ENCODE results near the gene NTNG1.

Gene NTNG1

DNA sequence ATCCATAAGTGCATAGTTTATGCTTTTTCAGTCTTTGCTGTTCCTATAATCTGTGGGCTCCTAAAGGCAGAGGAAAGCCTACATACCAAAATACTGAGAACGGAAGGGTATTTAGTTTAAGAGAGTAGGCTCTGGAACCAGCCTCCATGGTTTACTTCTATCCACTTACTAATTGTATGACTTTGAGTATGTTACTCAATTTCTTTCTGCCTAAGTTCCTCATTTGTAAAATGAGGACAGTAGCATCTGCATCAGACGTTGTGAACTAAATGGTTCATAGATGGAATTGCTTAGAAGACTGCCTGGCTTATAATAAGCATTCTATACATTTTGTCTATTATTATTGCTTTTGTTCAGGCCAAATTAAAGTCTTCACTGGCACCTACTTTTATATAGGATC, 111.0 kb downstream of the NTNG1 start:
- Histone ChIP-seq H2AFZ (ENCODE audit: low read length) (no peak overlapping the region), H3K4me2 (ENCODE audit: low read depth, low read length) (no peak overlapping the region), H3K27ac (ENCODE audit: low read length) (no peak overlapping the region), H3K36me3 (replicated peaks; ENCODE audit: insufficient read depth, low read length) (no peaks in the 10 kb centered on the region), H3K9me2 (replicated peaks; ENCODE audit: insufficient read depth, low read length) (no peaks in the 10 kb centered on the region), H3K27me3 (replicated peaks; ENCODE audit: insufficient read depth, low read length) (no peaks in the 10 kb centered on the region), H3F3A (ENCODE audit: insufficient read depth, low read length) (peaks cover 8% of the 10 kb centered on the region), H3K9ac (ENCODE audit: low read length) (no peak overlapping the region), H3K4me3 (ENCODE audit: low read length) (no peak overlapping the region), H4K20me1 (ENCODE audit: insufficient read depth, low read length) (no peaks in the 10 kb centered on the region), H3K4me1 (ENCODE audit: low read length) (peaks cover 19% of the 10 kb centered on the region), H3K9me3 (replicated peaks; ENCODE audit: insufficient read depth, low read length) (no peaks in the 10 kb centered on the region), H3K79me2 (ENCODE audit: low read length) (no peaks in the 10 kb centered on the region)
- DNase-seq, result no peak
- TF ChIP-seq, protein P1, sequence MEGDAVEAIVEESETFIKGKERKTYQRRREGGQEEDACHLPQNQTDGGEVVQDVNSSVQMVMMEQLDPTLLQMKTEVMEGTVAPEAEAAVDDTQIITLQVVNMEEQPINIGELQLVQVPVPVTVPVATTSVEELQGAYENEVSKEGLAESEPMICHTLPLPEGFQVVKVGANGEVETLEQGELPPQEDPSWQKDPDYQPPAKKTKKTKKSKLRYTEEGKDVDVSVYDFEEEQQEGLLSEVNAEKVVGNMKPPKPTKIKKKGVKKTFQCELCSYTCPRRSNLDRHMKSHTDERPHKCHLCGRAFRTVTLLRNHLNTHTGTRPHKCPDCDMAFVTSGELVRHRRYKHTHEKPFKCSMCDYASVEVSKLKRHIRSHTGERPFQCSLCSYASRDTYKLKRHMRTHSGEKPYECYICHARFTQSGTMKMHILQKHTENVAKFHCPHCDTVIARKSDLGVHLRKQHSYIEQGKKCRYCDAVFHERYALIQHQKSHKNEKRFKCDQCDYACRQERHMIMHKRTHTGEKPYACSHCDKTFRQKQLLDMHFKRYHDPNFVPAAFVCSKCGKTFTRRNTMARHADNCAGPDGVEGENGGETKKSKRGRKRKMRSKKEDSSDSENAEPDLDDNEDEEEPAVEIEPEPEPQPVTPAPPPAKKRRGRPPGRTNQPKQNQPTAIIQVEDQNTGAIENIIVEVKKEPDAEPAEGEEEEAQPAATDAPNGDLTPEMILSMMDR (IDR thresholded peaks at IDR 0.05; ENCODE audit: low read length), result no peak
- TF ChIP-seq EZH2 (optimal IDR thresholded peaks at IDR 0.05; ENCODE audit: low read depth, low read length) (no peak), EZH2phosphoT487 (IDR thresholded peaks at IDR 0.05; ENCODE audit: low read length) (no peak)

DNA sequence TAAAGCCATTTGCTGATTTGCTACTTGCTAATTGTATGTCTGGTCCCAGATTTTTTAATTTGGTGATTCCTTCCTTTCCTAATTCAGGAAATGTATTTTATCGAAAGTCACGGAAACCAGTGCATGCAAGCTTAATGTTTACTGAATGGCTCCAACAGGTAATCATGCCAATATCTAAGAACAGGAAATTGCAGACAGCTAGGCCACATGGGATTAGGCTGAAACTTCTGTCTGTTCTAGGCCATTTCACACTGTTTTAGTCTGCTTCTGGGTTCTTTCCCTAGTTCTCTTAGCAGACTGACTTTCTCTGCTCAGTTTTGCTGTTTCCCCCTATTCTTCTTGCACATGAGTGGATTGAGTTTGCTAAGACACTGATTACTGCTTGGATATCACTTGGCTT, 111.4 kb downstream of the NTNG1 start:
- Histone ChIP-seq H3K4me2 (ENCODE audit: low read depth, low read length) (no peak overlapping the region), H3K27ac (ENCODE audit: low read length) (no peak overlapping the region), H3K9ac (ENCODE audit: low read length) (no peak overlapping the region), H3K36me3 (replicated peaks; ENCODE audit: insufficient read depth, low read length) (no peaks in the 10 kb centered on the region), H3F3A (ENCODE audit: insufficient read depth, low read length) (peaks cover 8% of the 10 kb centered on the region), H3K9me3 (replicated peaks; ENCODE audit: insufficient read depth, low read length) (no peaks in the 10 kb centered on the region), H3K27me3 (replicated peaks; ENCODE audit: insufficient read depth, low read length) (no peaks in the 10 kb centered on the region), H3K79me2 (ENCODE audit: low read length) (no peaks in the 10 kb centered on the region), H3K9me2 (replicated peaks; ENCODE audit: insufficient read depth, low read length) (no peaks in the 10 kb centered on the region), H2AFZ (ENCODE audit: low read length) (no peak overlapping the region), H3K4me1 (ENCODE audit: low read length) (peaks cover 19% of the 10 kb centered on the region), H4K20me1 (ENCODE audit: insufficient read depth, low read length) (no peaks in the 10 kb centered on the region), H3K4me3 (ENCODE audit: low read length) (no peak overlapping the region)
- no peak for DNase-seq
- TF ChIP-seq EZH2 (optimal IDR thresholded peaks at IDR 0.05; ENCODE audit: low read depth, low read length) (no peak), EZH2phosphoT487 (IDR thresholded peaks at IDR 0.05; ENCODE audit: low read length) (no peak)
- TF ChIP-seq, protein P1 (IDR thresholded peaks at IDR 0.05; ENCODE audit: low read length), result no peak

DNA sequence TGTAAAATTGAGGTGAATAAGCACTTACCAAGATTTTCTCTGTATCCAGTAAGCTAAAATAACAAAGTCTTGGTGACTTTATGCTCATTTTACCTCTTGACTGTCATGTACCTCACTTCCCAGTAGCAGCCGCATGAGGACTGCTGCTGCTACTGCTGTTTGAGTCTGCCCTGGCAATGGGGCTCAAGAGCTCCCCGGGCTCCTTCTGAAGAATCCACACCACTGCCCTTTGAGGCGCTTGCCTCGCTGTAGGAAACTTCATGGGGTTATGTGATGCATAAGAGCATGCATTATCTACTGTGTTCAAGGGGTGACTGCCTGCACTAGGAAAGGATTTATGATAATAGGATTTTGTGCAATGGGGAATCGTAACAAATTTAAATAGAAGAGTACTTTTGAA, 113.5 kb downstream of the NTNG1 start:
- H3K4me1 ChIP-seq (ENCODE audit: low read length), result peaks cover 10% of the 10 kb centered on the region; the same call in 1 of the 2 replicates

More for the DNA sequence above, 113.5 kb downstream of the NTNG1 start:
- Histone ChIP-seq H3K27ac (ENCODE audit: low read length) (no peak overlapping the region), H3K4me2 (ENCODE audit: low read depth, low read length) (no peak overlapping the region), H3K79me2 (ENCODE audit: low read length) (no peaks in the 10 kb centered on the region), H2AFZ (ENCODE audit: low read length) (no peak overlapping the region), H3K36me3 (replicated peaks; ENCODE audit: insufficient read depth, low read length) (no peaks in the 10 kb centered on the region), H3F3A (ENCODE audit: insufficient read depth, low read length) (peaks cover 8% of the 10 kb centered on the region), H3K9me3 (replicated peaks; ENCODE audit: insufficient read depth, low read length) (no peaks in the 10 kb centered on the region), H4K20me1 (ENCODE audit: insufficient read depth, low read length) (no peaks in the 10 kb centered on the region), H3K27me3 (replicated peaks; ENCODE audit: insufficient read depth, low read length) (no peaks in the 10 kb centered on the region), H3K9me2 (replicated peaks; ENCODE audit: insufficient read depth, low read length) (no peaks in the 10 kb centered on the region), H3K4me3 (ENCODE audit: low read length) (no peak overlapping the region), H3K9ac (ENCODE audit: low read length) (no peak overlapping the region)
- DNase-seq, result no peak
- TF ChIP-seq, protein P1 (IDR thresholded peaks at IDR 0.05; ENCODE audit: low read length), result no peak
- TF ChIP-seq EZH2phosphoT487 (IDR thresholded peaks at IDR 0.05; ENCODE audit: low read length) (no peak), EZH2 (optimal IDR thresholded peaks at IDR 0.05; ENCODE audit: low read depth, low read length) (no peak)

Measured in MM.1S (cell line).